Left ventricle myocardium superior (tissue), 1 donor: ENCODE results near the gene HOXB5. TPM values are rescaled to one million over a fixed set of nuclear protein-coding genes. Genes with fewer than 3 reads are reported as not detected.
A peak's percentile ranks its signal among the peaks of the same experiment; 100 is the strongest.

Source experiments
- ATAC-seq: fragments of 200-7000 bp; cut with Tn5 transposase; one replicate; pipeline ENCODE4 v1.9.1; 2020; ENCODE audit warnings: mild to moderate bottlenecking, moderate library complexity
- DNase-seq: peaks from one replicate; pipeline ENCODE4 v3.0.0-alpha.2; 2020
- intact Hi-C: fragments of 100-400 bp; cut with micrococcal nuclease; formaldehyde crosslinking; loops from one replicate; pipeline ENCODE4 v1.11.0; 2022
- total RNA-seq: library from RNA; stranded (reverse); fragmentation: NEBNext Ultra II Directional; extraction: Animal tissue kit (Norgen Biotek cat#: 25700); gene quantifications from one replicate; pipeline ENCODE4 v1.2.1, GENCODE V29; 2021
- donor health status: DM: no; HTN: yes; CAD: no; lungs with severe emphysema.

The HOXB5 gene
- total RNA-seq, 1 donor from 2014 or later = not detected

- ATAC-seq (no peak), DNase-seq (no peak)
- intact Hi-C loops = no loop called here
Observed at GRCh38 chr17:48579760-48580554, 13.6 kb downstream of the HOXB5 start.

- DNase-seq (no peak), ATAC-seq (no peak)
- intact Hi-C loops = no loop called here
Observed at GRCh38 chr17:48579471-48579759, 14.2 kb downstream of the HOXB5 start.

GRCh38 chr17:48578616-48579470, 14.7 kb downstream of the HOXB5 start:
- DNase-seq = no peak
- ATAC-seq = no peak
- intact Hi-C loops = no loop called here

DNA sequence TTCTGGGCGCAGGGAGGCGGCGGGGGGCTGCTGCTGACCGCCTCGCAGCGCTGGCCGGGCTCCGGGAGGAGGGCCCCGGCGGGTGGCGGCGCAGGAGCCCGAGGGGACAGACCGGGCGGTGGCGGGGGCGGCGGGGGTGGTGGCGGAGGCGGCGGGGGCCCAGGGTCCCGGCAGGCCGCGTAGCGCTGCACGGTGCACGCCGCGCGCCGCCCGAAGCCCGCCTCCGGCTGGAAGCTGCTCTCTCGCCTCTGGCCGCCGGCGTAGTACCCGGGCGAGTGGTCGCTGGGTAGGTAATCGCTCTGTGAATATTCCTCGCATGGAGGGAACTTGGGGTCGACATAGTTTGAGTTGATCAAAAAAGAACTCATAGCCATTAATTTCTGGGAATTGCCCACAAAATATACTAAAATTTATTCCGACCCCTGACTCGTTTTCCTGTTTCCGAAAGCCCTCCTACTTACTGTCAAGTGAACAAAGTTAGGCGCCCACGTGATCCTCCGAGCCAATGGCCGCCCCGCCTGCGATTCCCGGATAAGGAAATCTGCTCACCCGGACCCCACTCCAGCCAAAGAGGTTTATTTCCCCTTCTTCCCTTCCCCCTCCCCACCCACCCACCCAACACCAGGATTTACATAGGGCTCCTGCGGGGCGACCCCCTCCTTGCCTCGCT, 15.5 kb downstream of the HOXB5 start, which contains the start of gene HOXB4:
HOXB4 (minus strand) TSS at position 405 of the 670 bp plus-strand sequence; CDS start at position 374, 31 bp downstream.
- peak; percentile 52 for ATAC-seq
- peak; percentile 74 for DNase-seq

DNA sequence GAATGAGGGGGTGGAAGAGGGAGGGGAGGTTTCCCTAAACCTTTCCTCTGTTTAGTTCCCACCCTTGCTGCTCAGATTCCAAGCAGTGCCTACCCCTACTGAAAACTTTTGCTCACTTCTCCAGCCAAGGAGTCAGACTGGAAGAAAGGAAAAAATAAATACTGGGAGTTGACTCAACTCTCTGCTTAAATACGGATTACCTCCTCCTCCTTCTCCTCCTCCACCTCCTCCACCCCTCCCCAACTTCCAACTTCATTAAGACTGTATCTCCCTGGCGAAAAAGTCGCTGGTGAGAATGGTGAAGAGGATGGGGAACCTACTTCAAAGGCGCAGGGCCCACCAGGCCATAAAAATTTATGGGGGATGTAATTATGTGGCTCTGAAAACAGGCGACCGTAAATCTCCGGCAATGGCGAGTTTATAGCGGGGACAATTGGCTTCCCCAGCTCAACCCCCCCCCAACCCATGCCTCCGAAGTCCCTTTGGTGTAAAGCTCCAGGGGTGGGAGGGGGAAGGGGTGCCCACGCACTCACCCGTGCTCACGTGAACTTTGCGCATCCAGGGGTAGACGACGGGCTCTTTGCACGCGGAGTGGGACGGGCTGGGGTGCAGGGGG, 16.1 kb downstream of the HOXB5 start:
- DNase-seq (no peak), ATAC-seq (no peak)
- intact Hi-C loops = no loop called here

More for the DNA sequence above, 15.5 kb downstream of the HOXB5 start, which contains the start of gene HOXB4:
- intact Hi-C loops = no loop called here

GRCh38 chr17:48576479-48577309, 16.9 kb downstream of the HOXB5 start:
- intact Hi-C loops = no loop called here
- DNase-seq = no peak

DNA sequence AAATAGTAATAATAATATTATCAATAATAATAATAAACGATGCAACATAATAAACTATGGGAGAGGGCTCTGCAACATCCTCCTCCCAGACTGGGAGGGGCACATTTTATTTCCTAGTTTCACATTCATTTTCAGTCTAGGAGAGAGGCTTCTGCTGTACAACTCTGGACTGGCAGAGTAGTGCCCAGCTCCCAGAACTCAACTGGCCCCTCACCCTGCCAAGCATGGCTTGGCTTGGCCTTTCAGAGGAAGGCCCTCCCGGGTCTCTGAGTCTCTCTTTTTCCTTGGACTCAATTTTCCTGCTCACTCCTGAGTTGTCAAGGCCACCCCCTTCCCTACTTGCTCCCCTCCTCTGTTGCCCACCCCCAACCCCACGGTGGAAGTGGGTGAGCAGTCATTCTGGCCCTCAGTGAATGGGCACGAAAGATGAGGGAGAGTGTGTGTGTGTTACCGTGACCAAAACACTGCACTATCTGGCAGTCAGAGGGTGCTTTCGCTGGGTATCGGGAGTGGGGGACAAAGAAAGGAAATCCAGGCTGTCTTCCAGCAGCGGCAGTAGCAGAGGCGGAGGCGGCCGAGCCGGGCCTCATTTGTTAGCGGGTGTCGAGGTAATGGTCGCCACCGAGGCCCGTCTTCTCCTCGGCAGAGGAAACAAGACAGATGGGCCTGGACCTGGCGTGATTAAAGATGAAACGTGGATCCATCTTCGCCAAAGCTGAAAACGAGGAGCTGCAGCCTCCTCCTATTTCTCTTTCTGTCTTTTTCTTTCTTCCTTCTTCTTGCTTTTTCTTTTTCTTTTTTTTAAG, 17.7 kb downstream of the HOXB5 start:
- intact Hi-C loops = no loop called here
- ATAC-seq = no peak
- no peak for DNase-seq

More at GRCh38 chr17:48576479-48577309, 16.9 kb downstream of the HOXB5 start:
- no peak for ATAC-seq

GRCh38 chr17:48575066-48575582, 18.5 kb downstream of the HOXB5 start:
- DNase-seq (no peak), ATAC-seq (no peak)
- intact Hi-C loops = no loop called here

DNA sequence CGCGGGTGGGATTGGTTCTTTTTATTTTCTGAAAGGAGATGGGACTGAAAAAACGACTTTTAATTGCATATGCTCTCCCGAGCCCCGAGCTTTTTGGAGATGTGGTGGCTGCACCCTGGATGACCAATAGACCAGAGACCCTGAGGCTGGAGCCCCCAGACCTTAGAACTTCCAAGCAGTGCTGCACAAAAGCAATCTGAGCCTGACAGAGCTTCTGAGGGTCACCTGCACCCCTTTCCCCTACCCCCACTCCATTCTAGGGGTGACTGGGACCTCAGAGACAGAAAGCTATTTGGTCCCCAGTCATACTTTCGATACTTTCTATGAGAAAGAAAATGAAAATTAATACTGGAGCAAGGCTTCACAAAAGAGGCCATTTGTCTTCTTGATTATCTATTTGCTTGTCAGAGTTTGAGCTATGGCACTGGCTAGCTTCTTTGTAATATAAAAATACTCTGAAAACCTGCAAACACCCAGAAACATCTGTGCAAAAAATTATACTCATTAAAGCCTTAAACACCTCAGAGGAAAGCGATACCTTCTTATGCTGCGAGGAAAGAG, 19.0 kb downstream of the HOXB5 start:
- no peak for ATAC-seq
- intact Hi-C loops = no loop called here
- no peak for DNase-seq

DNA sequence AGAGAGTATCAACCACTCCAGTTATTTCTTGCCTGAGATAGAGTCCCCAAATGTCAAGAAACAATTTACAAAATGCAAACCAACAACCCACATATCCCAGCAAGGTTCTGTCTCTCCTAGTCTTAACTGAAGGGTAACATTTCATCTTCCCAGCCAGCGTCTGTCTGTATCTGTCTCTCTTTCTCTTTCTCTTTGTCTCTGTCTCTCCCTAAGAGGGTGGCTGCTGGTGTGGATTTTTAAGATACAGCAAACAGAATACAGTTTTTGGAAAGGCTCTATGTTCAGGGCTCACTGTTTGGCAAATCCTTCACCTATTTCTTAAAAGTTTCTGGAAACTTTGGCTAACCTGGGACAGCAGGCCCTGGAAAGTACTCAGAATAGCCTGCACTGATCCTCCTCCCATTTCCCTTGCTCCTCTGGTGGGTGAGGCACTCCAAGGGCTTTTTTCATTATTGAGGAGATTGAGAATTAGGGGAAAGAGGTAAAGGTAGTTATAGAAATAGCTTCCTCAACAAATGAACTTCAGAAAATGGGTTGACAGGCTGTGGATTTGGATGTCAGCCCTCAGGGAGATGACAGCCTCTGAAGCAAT, 21.7 kb downstream of the HOXB5 start:
- ATAC-seq (no peak), DNase-seq (no peak)
- intact Hi-C loops = no loop called here

DNA sequence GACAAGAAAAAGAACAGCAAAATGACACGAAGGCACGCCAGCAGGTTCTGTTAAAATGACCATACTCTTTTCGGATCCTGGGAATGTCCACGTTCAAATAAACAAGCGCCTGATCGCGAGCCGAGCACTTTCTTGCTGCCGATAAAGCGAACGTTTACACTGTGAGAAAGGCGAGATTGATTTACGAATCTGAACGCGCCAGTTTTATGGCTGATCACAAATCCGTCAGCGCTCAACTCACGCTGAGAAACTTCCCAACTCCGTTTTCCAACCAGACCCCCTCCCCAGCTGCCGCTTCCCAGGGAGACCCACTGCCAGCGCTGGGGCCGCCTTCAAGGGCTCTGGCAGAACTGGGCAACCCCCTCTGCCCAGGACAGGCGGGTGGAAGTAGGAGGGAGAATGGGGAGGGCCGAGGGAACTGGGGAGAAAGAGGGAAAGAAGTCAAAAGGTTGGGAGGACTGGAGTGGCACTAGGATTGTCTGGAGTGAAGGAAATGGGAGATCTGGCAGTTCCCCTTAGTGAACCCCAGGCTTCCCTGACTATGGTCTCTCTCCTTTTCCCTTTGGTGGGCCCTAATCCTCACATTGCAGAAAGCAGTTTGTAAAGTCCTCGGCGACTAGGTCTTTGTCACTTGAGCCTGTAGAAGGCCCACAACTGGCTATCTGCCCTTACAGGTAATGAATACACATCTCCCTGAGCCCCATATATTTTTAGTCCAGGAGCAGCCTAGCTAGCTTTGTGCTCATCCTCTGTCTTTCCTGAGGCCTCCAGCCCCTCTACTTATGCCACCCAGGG, 22.4 kb downstream of the HOXB5 start:
- ATAC-seq (no peak), DNase-seq (no peak)
- intact Hi-C loops = no loop called here

DNA sequence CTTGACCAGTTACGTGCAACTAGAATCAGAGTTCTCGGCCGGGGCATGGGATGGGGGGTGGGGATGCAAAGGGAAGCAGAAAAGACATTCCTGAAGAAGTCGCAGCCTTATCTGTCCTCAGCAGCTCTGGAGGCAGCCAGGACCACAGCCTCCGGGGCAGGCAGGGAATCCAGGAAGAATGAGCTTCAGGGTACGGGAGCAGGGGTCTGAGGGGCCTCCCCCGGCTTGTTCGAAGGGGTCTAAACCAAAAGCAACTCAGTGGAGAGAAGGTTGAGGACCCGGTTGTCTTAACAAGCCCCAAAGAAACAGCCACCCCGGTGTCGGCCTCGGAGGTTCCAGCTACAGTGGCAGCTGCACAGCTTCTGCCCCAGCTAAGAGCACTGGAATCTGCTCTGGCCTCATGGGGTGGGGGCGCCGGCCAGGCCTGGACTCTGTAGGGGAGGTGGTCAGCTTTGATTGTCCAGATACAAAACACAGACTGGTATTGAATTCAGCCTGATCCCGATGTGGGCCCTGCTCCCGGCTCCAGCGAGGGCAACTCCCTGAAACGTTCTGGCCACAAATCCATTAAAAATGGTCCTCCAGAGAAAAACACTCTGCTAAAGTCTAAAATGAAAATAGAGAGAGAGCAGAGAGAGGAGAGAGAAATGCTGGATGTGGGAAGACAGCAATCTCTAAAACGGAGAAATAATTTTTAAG, 23.1 kb downstream of the HOXB5 start:
- no peak for ATAC-seq
- intact Hi-C loops = no loop called here
- DNase-seq = no peak

GRCh38 chr17:48569674-48570324, 23.8 kb downstream of the HOXB5 start:
- ATAC-seq = no peak
- intact Hi-C loops = no loop called here
- no peak for DNase-seq

DNA sequence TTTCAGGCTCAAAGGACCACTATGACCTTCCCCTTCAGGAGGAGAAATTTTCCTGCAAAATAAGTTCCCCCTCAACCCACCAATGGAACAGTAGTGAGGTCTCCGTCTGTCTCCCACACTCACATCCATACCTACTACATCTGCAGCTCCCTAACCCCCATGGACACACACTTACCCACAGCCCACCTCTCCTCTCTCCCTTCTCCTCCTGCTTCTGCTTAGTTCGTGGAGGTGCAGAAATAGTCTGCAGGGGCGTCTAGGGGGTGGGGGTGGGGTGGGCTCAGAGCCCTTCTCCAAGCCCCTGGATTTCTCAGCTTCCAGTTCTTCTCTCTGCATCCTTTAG, 24.4 kb downstream of the HOXB5 start:
- ATAC-seq = no peak
- DNase-seq = no peak
- intact Hi-C loops = no loop called here
